22Rv1 (cell line): Measurements from ENCODE around the gene POFUT2.

Experiments
- H3K27ac ChIP-seq: fragments of 450-650 bp; 2 replicates; pipeline ENCODE4 v1.5.1; 2017
- CTCF ChIP-seq: fragments of 450-650 bp; IDR thresholded peaks from 2 replicates; pipeline ENCODE4 v1.5.1; 2017; ENCODE audit warnings: mild to moderate bottlenecking
- ZFX ChIP-seq: fragments of 450-650 bp; IDR thresholded peaks from 2 replicates; pipeline ENCODE4 v1.6.1; 2017; ENCODE audit warnings: antibody characterized with exemption, borderline replicate concordance

Gene POFUT2

GRCh38 chr21:45329261-45330074 is 41.8 kb upstream of the POFUT2 start:
- TF ChIP-seq CTCF (no peak), ZFX (no peak)
- no peak overlapping the region for H3K27ac ChIP-seq

GRCh38 chr21:45328198-45329091 is 40.8 kb upstream of the POFUT2 start:
- TF ChIP-seq CTCF (no peak), ZFX (no peak)
- H3K27ac ChIP-seq = no peak overlapping the region

- H3K27ac ChIP-seq = no peak overlapping the region
- TF ChIP-seq ZFX (no peak), CTCF (no peak)
These were observed 39.9 kb upstream of the POFUT2 start for GRCh38 chr21:45327441-45328197.

- no peak overlapping the region for H3K27ac ChIP-seq
- TF ChIP-seq ZFX (no peak), CTCF (no peak)
These were observed 39.3 kb upstream of the POFUT2 start for GRCh38 chr21:45326891-45327440.

- TF ChIP-seq CTCF (no peak), ZFX (no peak)
- H3K27ac ChIP-seq = no peak overlapping the region
These were observed 38.6 kb upstream of the POFUT2 start for GRCh38 chr21:45326169-45326851.
